GM12892 (cell line): ENCODE data around the gene WDR91. TPM values are rescaled to one million over a fixed set of nuclear protein-coding genes. Genes with fewer than 3 reads are reported as not detected.

Experiments
- DNase-seq: peaks from one replicate; pipeline ENCODE4 v3.0.0; 2011; ENCODE audit not compliant: insufficient read length
- FAIRE-seq: peaks from 2 replicates; lab custom pipeline; 2011; peaks lifted over from hg19 to GRCh38; lab: Jason Lieb, UNC
- POLR2A ChIP-seq: IDR thresholded peaks from 2 replicates; pipeline ENCODE4 v1.6.1; 2011; ENCODE audit warnings: low read depth, low read length, control low read depth
- POLR2AphosphoS5 ChIP-seq: IDR thresholded peaks from 2 replicates; pipeline ENCODE4 v1.6.1; 2011; ENCODE audit warnings: low read depth, low read length, control low read depth
- TAF1 ChIP-seq: IDR thresholded peaks from 2 replicates; pipeline ENCODE4 v1.6.1; 2011; ENCODE audit warnings: low read depth, mild to moderate bottlenecking, control low read depth, low read length, borderline replicate concordance
- polyA plus RNA-seq: library from polyadenylated mRNA; unstranded; fragments of >200 nt; gene quantifications from one replicate; pipeline ENCODE4 v1.2.1, GENCODE V29; 2012; ENCODE audit warnings: missing spikeins, inconsistent platforms; ENCODE audit not compliant: missing spikeins

The WDR91 gene
- polyA plus RNA-seq: 28.0 TPM

DNA sequence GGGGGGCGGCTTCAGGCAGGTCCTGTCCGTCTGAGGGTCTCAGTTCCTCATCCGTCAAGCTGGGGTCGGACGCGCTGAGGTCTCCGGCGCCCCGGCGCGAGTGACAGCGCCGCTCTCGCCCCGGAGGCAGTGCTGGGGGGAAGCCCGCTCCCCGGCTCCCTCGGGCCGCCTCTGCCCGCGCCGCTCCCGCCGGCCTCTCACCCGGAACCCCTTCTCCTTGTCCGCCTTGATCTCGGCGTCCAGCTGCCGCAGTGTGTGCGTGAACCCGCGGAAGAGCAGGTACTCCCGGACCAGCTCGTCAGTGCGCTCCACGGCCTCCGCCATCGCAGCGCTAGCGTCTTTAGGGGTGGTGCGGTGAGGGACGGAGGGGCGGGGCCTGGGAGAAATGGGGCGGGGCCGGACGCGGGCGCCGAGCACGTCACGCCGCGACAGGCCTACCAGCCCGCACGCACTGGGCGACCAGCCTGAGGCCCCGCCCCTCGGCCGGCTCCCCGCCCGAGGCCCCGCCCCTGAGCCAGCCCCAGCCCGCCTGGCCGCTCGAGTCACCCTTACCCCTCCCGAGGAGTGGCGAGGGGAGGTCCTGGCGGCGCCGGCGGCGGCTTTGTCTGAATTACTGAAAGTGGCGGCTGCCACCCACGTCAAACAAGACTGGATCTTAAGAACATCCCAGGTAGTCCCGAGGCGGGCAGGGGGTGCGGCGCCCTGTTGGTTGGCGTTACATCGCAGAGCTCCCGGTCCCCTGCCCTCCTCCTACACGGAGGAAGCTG lies at the start of gene WDR91:
WDR91 (minus strand) TSS at position 348 of the 767 bp plus-strand sequence; CDS start at position 324, 24 bp downstream.
- DNase-seq: peak; percentile 98
- peak; percentile 93 for TF ChIP-seq TAF1
- peak; percentile 87 for TF ChIP-seq POLR2AphosphoS5
- peak; percentile 92 for TF ChIP-seq POLR2A
- peak; percentile 94 for FAIRE-seq

DNA sequence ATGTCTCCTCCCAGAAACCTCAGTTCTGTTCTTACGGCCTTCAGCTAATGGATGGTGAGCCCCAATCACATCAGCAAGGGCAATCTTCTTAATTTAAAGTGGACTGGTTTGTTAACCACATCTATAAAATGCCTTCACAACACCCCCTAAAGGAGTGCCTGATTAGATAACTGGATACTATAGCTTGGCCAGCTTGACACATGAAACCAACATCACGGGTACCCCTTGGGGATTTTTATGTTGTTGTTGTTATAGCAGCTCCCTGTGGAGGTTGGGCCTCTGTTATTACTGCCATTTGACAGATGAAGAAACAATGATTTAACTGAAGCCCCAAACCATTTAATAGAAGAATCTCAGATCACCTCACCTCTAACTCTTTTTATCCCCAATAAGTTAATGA lies 49.1 kb upstream of the WDR91 start:
- no peak for DNase-seq
- FAIRE-seq: no peak
- TF ChIP-seq TAF1 (no peak), POLR2A (no peak), POLR2AphosphoS5 (no peak)

DNA sequence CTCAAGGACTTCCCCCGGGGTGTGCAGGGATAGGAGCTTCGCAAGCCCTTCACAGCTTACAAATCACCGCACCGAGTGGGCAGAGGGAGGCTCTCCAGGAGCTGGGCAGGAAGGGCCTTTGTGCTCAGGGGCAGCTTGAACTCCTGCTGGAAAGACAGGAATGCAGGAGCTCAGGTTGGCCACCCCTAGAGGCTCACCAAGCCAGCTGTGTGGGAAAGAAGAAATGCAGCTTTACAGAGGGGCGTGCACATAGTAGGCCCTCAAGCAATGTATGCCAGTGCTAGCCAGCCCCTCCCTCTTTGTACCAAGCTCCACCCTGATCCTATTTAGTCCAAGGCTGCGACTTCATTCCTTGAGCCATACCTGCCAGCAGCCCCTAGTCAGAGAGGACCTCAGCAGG lies 48.4 kb upstream of the WDR91 start:
- FAIRE-seq: no peak
- TF ChIP-seq POLR2A: no peak
- no peak for TF ChIP-seq TAF1
- no peak for TF ChIP-seq POLR2AphosphoS5
- no peak for DNase-seq

DNA sequence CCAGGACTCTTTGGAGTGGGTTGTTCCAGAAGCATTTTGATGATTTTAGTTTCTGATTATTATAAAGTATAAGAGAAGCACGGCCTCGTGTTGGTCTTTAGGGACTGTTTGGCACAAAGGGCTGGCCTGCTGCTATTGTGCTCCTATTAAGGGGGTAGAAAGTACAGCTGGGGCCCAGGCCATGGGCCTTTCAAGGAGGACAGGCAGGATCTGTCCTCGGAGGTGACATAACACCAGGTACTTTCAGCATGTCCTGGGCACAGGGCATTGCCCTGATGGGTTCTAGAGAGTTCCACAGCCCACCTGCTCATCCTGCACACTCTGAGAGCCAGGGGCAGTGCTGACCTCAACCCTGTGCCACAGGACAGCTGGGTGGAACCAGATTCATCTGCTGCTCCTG lies 47.3 kb upstream of the WDR91 start:
- FAIRE-seq (no peak), DNase-seq (no peak)
- TF ChIP-seq POLR2A (no peak), POLR2AphosphoS5 (no peak), TAF1 (no peak)

DNA sequence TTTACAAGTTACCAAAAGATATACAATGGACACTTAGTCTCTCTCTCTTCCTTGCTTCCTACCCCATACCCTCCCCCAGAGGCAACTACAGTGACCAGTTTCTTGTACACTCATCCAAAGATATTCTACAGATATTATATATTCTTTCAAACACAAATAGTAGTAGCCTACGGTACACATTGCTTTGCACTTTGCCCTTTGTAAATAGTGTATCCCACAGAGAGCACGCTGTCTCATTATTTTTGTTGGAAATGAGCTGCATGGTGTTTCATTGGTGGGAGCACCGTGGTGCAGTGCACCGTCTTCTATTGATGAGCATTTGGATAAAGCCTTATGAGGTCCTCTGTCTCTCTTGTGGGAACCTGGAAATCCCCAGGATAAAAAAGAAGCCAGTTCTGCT lies 46.5 kb upstream of the WDR91 start:
- TF ChIP-seq TAF1 (no peak), POLR2AphosphoS5 (no peak), POLR2A (no peak)
- FAIRE-seq (no peak), DNase-seq (no peak)

DNA sequence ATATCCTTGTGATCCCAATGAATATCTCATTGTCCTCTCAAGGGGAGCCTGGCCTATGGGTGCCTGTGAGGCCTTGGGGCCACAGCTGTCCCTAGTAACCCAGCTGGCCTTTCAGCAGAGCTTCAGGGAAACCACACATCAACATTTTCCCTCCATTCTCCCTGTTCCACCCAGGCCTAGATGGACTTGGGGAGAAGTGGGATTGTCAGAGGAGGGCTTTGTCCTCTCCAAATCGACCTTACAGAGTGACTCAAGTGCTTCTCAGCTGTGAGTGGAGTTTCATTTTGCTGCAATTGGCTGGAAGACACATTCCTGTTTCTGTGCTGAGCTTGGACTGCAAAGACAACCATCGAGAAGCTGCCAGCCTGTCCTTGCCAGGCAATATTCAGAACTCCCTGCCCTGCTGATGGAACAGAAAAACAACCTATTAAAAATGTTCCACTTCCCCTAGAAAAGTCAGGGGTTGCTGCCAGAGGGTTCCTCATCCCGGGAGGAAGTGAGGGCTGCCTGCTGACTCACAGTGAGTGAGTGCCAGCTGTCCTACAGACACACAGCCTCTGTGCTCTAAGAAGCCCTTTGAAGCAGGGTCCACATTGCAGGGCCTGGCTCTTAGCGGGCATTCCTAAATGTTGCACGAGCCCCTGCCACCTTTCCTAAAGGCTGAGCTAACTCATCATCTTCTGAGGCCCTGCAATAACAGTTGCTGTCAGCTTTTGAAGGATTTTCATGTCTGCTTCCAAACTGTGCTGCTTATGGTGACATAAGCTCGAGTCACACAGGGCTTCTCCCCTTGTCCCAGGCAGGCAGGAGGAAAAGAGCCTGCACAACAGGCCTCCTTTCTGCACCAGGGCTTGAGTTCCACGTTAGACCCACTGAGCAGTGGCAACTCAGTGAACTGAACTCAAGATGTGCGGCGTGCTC lies 42.8 kb upstream of the WDR91 start:
- TF ChIP-seq TAF1 (no peak), POLR2A (no peak)

DNA sequence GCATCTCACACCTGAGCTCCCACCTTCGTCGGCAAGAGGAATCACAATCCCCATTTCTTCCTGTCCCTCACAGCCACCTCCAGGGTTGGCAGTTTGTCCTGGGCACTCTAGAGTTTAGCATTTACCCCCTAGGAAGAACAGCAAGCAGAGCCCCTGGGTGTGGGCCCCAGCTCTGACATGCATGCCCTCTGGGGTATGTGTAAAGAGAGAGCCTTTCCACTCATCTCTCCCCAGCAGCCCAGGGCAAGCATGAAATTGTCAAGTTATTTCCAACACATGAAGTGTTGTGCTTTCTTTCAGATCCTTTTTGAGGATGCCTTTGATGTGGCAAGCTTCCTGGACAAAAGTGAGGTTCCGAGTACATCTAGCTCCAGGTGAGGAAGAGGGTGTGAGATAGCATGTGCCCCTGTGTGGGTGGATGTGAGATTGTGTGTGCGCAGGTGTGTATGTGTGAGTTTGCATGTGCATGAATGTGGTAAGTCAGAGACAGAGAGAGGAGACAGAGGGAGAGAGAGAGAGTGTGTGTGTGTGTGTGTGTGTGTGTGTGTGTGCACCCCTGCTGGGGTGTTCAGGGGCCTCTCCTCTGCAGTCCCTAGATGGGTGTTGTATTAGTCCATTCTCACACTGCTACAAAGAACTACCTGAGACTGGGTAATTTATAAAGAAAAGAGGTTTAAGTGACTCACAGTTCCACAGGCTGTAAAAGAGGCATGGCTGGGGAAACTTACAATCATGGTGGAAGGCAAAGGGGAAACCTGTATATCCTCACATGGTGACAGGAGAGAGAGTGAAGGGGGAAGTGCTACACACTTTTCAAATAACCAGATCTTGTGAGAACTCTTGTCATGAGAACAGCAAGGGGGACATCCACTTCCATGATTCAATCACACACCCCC lies 40.4 kb upstream of the WDR91 start:
- no peak for TF ChIP-seq POLR2A
- FAIRE-seq (no peak), DNase-seq (no peak)

More for the DNA sequence above, 42.8 kb upstream of the WDR91 start:
- DNase-seq (no peak), FAIRE-seq (no peak)

DNA sequence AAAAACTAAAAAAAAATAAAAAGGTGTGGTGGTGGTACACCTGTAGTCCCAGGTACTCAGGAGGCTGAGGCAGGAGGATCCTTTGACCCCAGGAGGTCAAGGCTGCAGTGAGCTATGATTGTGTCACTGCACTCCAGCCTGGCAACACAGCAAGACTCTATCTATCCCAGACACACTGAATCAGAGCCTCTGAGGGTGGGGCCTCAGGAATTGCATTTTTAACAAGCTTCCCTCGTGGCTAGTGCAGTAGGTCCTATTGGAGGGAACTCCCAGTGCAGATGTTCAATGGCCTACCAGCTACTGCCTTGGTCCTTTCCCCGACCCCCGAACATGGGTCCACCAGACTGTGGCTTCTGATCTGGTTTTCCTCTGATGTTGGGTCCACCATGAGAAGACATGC lies 37.2 kb upstream of the WDR91 start:
- no peak for TF ChIP-seq POLR2AphosphoS5
- no peak for DNase-seq
- FAIRE-seq: no peak

DNA sequence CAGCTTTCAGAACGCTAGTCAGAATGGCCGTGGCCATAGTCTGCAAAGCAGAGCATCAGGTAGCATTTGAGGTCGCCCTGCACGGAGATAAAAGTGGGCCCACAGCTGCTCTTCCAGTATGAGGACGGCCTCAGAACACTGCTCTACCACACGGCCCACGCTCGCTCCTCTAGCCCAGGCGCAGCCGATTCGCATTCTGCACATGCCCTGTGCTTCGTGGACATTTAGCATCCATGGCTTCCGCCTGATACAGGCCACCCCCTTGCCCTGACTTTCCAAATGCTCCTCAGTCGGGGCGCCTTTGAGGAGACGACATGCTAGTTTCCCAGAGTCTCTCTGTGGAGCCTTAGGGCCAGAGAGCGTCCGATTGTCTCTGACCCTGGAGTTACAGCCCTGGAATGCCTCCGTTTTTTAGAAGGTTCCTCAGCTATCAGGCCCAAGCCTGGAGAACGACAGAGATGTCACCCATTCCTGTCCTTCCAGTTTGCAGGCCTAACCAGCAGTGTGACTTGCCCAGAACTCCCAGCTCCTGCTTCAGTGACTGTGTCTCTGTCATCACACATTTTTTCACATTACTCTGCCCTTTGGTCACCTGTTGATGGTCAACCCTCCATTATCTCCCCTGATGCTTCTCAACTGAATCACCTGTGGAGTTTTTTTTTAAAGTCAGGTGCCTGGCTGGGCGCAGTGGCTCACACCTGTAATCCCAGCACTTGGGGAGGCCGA lies 36.6 kb upstream of the WDR91 start:
- TF ChIP-seq TAF1 (no peak), POLR2AphosphoS5 (no peak), POLR2A (no peak)
- FAIRE-seq: no peak
- no peak for DNase-seq

DNA sequence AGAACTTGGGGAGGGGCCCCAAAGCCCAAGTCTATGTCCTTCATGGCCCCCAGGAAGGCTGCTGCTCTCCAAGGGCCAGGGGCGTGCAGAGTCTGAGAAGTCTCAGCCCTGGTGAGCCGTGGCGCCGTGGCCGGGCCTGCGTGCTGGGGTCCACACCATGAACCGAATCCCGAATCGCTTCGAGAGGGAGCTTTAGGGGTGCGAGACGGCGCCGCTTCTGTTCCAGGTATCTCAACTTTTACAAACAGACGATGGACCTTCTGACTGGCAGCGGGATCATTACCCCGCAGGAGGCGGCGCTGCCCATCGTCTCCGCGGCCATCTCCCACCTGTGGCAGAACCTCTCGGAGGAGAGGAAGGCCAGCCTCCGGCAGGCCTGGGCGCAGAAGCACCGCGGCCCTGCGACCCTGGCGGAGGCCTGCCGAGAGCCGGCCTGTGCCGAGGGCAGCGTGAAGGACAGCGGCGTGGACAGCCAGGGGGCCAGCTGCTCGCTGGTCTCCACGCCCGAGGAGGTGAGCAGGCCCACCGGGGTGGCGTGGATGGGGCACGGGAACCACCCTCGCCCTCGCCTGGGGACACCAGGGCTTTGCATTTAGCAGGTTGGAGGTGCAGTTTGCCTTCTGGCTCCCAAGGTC lies 35.0 kb upstream of the WDR91 start:
- no peak for DNase-seq
- no peak for FAIRE-seq
- no peak for TF ChIP-seq POLR2AphosphoS5
- no peak for TF ChIP-seq POLR2A
- TF ChIP-seq TAF1: no peak
